Lower lobe of right lung (tissue), 2 donors: Measurements from ENCODE around the gene TMCC3. TPM values are rescaled to one million over a fixed set of nuclear protein-coding genes. Genes with fewer than 3 reads are reported as not detected.

Experiments
- ATAC-seq, 2 donors: fragments of 200-7000 bp; cut with Tn5 transposase; one replicate each; pipeline ENCODE4 v1.9.1; 2020 to 2022; ENCODE audit warnings: mild to moderate bottlenecking in 2 of 2, moderate library complexity in 2 of 2
- DNase-seq: peaks from one replicate; pipeline ENCODE4 v3.0.0-alpha.2; 2020
- H3K27ac ChIP-seq: fragments of 200-600 bp; one replicate; pipeline ENCODE4 v1.8.0; 2022
- H3K27me3 ChIP-seq: fragments of 200-600 bp; one replicate; pipeline ENCODE4 v1.8.0; 2022; ENCODE audit warnings: low read depth
- H3K36me3 ChIP-seq: fragments of 200-600 bp; one replicate; pipeline ENCODE4 v1.8.0; 2022; ENCODE audit warnings: mild to moderate bottlenecking
- H3K4me1 ChIP-seq: fragments of 200-600 bp; one replicate; pipeline ENCODE4 v1.8.0; 2022
- H3K4me3 ChIP-seq: fragments of 200-600 bp; one replicate; pipeline ENCODE4 v1.8.0; 2022; ENCODE audit warnings: mild to moderate bottlenecking
- H3K9me3 ChIP-seq: fragments of 200-600 bp; one replicate; pipeline ENCODE4 v1.8.0; 2022
- intact Hi-C: fragments of 100-400 bp; cut with DNase I; formaldehyde crosslinking; loops from one replicate; pipeline ENCODE4 v1.11.0; 2022
- total RNA-seq: library from RNA; stranded (reverse); fragmentation: NEBNext Ultra II Directional; extraction: Animal tissue kit (Norgen Biotek cat#: 25700); gene quantifications from one replicate; pipeline ENCODE4 v1.2.1, GENCODE V29; 2021
- TF ChIP-seq, protein P1 (sequence below): fragments of 200-600 bp; IDR thresholded peaks from one replicate; pipeline ENCODE4 v1.8.0; 2022; ENCODE audit warnings: antibody characterized with exemption, mild to moderate bottlenecking
- donor health status: DM: no; HTN: yes; CAD: no; lungs with severe emphysema.

The TMCC3 gene
- total RNA-seq, 1 donor from 2014 or later, result 9.7 TPM

DNA sequence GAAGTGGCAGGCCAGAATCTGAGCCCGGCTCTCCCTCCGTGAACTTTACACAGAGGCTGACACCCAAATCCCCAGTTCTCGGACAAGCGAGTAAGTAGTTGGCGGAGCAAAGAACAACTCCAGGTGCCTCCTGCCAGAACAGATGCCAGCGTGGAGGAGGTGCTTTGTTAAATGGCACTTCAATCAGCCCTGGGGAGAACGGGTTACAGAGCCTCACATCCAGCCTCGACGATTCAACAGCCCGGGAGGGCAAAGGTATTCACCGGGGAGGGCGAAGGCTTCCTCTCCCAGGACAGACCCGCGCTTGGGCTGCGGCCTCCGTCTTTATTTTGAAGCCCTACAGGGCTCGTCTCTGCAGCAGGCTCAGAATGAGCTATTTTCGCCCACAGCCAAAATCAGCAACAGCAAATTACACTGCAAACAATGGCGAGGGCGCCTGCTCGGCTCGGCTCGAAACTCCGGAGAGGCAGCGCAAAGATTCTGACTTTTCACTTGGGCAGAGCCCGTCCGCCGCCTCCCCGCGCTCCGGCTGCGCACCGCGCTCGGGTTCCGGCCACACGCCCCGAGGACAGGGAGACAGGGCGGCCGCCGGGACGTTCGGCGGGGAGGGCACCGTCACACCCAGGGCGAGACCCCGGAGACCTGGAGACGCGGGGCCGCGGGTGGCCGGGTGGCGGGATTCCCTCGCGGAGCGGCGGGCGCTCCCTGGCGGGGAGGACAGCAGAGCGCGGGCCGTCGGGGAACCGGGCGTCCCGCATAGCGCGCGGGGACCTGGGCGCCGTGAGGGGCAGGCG is 811 bp downstream of the TMCC3 start:
- Histone ChIP-seq H3K27me3 (peaks cover 7% of the 10 kb centered on the region), H3K4me3 (peak overlapping the region; percentile 73), H3K27ac (peak overlapping the region; percentile 80), H3K36me3 (no peaks in the 10 kb centered on the region), H3K4me1 (peaks cover 22% of the 10 kb centered on the region), H3K9me3 (no peaks in the 10 kb centered on the region)
- intact Hi-C loops, result no loop called here
- ATAC-seq, result peak; percentile 87 to 89
- TF ChIP-seq, protein P1, sequence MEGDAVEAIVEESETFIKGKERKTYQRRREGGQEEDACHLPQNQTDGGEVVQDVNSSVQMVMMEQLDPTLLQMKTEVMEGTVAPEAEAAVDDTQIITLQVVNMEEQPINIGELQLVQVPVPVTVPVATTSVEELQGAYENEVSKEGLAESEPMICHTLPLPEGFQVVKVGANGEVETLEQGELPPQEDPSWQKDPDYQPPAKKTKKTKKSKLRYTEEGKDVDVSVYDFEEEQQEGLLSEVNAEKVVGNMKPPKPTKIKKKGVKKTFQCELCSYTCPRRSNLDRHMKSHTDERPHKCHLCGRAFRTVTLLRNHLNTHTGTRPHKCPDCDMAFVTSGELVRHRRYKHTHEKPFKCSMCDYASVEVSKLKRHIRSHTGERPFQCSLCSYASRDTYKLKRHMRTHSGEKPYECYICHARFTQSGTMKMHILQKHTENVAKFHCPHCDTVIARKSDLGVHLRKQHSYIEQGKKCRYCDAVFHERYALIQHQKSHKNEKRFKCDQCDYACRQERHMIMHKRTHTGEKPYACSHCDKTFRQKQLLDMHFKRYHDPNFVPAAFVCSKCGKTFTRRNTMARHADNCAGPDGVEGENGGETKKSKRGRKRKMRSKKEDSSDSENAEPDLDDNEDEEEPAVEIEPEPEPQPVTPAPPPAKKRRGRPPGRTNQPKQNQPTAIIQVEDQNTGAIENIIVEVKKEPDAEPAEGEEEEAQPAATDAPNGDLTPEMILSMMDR, result peak; percentile 49
- peak; percentile 73 for DNase-seq

DNA sequence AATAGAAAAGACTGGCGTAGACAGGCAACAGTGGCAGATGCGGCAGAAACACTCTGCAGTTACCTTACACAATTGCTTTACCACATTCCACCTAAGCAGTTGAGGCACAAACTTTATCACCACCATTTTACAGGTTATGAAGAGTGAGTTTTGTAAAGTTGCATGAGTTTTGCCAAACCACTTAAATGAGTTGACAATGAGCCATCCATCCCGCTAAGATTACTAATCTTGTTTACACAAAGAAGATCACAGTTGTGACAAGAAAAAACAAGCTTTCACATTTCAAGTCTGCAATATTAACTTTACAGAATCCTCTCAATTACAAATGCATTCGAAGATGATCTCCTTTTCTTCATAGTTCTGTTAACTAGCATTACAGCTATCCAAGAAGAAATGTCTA is 1.8 kb downstream of the TMCC3 start:
- peaks cover 28% of the 10 kb centered on the region for H3K4me1 ChIP-seq
- DNase-seq, result no peak
- no peak for ATAC-seq
- peaks cover 7% of the 10 kb centered on the region for H3K27me3 ChIP-seq
- no peak overlapping the region for H3K4me3 ChIP-seq
- no peaks in the 10 kb centered on the region for H3K9me3 ChIP-seq
- intact Hi-C loops, result no loop called here
- H3K36me3 ChIP-seq, result no peaks in the 10 kb centered on the region
- no peak overlapping the region for H3K27ac ChIP-seq
- TF ChIP-seq, protein P1, result no peak

DNA sequence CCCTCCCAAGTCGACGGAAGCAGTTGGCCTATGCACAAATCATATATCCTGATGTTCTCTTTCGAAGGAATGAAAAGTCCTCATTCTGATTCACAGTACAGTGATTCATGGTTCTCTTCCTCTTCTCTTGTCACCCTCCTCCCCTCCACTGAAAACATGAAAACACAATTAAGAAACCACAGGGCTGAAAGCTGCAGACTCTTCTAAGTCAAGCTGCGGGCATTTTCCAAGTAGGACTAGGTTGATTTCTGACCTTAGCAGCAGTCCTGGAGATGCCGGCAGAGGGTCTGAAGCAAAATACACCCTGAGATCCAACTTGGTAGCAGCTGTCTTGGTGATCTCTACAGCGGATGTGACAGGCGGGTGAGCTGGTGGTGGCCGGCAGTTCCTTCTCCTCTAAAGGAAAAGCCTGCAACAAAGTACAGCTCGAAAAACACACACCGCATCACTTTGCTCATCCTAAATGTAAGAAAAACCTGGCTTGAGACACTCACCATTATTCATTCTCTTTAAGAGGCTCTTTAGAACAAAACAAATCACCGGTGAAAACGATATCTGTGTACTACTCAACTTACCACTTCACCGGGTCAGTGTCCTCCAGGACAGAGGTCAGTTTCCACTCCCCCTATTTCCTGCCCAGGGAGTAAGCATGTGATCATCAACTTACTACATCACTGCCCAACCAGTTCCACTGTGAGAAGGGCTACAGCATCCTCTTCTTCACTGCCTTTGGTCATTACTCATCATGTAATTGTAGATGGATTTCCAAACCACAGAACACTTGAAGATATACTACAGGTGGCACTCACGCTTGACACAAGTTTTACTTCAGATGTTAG is 6.0 kb downstream of the TMCC3 start:
- H3K4me1 ChIP-seq, result peaks cover 31% of the 10 kb centered on the region
- intact Hi-C loops, result no loop called here
- H3K27ac ChIP-seq, result peak overlapping the region; percentile 75

DNA sequence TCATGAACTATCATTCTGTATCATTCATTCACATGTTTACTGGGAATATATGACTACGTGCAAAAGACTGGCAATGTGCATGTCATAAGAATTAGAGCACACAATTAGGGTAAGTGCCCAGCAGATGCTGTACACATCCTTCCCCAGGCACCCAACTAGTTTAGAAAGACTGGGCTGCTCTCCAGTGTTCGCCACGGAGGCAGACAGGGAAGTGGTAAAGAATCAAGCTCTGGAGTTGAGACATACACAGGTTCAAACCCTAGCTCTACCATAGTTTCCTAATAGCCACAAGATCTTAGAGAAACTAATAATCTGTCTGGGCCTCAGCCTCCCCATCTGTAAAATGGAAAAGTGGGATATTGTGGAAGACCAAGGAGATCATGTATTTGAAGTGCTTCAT is 6.8 kb downstream of the TMCC3 start:
- H3K27ac ChIP-seq, result peak overlapping the region; percentile 75
- no peak overlapping the region for H3K4me3 ChIP-seq

More for the DNA sequence above, 6.0 kb downstream of the TMCC3 start:
- ATAC-seq, result peak; percentile 79 to 85
- TF ChIP-seq, protein P1, result no peak
- Histone ChIP-seq H3K27me3 (peaks cover 5% of the 10 kb centered on the region), H3K9me3 (no peaks in the 10 kb centered on the region), H3K4me3 (peak overlapping the region; percentile 28), H3K36me3 (no peaks in the 10 kb centered on the region)
- DNase-seq, result peak; percentile 58

DNA sequence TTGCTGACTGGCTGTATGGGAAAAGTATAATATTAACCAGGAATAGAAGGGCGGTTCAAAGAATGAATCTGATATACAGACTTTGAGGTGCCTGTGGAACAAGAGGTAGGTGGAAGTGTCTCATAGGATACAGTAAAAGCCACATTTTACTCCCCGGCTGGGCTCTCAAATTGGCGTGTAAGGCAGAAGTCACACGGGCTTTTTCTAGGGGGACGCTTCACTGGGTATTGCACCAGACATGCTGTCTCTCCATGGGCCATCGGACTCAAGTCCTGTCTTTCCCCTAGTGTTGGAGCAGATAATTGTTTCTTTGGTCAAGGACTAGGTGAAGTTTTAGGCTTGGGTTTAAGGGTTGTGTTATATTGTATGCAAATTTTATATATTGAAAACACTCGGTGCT is 9.1 kb downstream of the TMCC3 start:
- H3K27me3 ChIP-seq, result no peaks in the 10 kb centered on the region
- no peaks in the 10 kb centered on the region for H3K9me3 ChIP-seq
- DNase-seq, result no peak
- intact Hi-C loops, result no loop called here
- no peaks in the 10 kb centered on the region for H3K36me3 ChIP-seq
- H3K4me1 ChIP-seq, result peaks cover 25% of the 10 kb centered on the region
- TF ChIP-seq, protein P1, result no peak
- no peak overlapping the region for H3K4me3 ChIP-seq
- H3K27ac ChIP-seq, result no peak overlapping the region
- ATAC-seq, result no peak

More for the DNA sequence above, 6.8 kb downstream of the TMCC3 start:
- no peaks in the 10 kb centered on the region for H3K9me3 ChIP-seq
- ATAC-seq (peak; percentile 67 to 83), DNase-seq (peak; percentile 57)
- TF ChIP-seq, protein P1, result no peak
- intact Hi-C loops, result no loop called here
- H3K4me1 ChIP-seq, result peaks cover 25% of the 10 kb centered on the region
- H3K36me3 ChIP-seq, result no peaks in the 10 kb centered on the region
- H3K27me3 ChIP-seq, result peaks cover 3% of the 10 kb centered on the region
